ENCODE data around the gene NMRK2.
"Not testable (repeated sequence)": the region's sequence is repeated elsewhere in the genome, so short reads cannot be mapped to it uniquely, and the experiment has no call there.

NMRK2 gene

DNA sequence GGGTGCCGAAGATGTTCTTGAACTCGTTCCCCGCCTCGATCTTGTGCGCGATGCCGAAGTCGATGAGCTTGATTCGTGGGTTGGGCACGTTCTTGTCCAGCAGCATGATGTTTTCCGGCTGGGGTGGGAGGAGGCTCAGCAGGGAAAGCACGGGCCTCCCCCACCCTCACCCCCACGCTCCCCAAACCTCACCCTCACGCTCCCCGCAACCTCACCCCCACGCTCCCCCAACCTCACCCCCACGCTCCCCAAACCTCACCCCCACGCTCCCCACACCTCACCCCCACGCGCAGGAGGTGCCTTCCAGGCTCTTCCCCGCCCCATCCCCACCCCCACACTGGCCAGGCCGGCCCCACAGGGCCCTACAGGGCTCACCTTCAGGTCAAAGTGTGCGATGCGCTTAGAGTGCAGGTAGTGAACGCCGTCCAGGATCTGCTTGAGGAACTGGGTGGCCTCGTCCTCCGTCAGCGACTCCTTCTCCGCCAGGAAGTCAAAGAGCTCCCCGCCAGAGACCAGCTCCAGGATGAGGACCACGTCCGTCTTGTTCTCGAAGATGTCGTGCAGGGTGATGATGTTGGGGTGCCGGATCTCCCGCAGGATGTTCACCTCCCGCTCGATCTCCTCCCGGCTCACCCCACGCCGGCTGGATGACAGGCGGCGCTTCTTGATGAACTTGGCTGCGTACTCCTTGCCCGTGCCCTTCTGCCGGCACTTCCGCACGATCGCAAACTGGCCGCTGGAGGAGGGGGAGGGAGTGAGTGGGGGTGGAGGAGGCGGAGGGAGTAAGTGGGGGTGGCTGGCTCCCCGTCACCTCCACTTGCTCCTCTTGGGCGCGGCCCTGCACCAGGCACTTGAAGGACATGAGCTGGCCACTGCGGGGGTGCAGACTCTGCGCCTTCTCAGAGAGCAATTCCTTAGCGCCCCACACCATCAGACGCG, 31.7 kb downstream of the NMRK2 start:
- H3K9me3 ChIP-seq (ENCODE audit: insufficient read depth, low read depth, low read length): peaks cover 4% of the 10 kb centered on the region
- no peak overlapping the region for H2BK120ac ChIP-seq (ENCODE audit: insufficient read depth, low read length, poor library complexity)
- H3K4me1 ChIP-seq (ENCODE audit: control insufficient read depth in 1 of 2, insufficient read depth in 2 of 2, low read length in 2 of 2): peaks cover 22 to 25% of the 10 kb centered on the region in 2 experiments
- H3K27ac ChIP-seq (ENCODE audit: low read depth, low read length): no peak overlapping the region
- no peak overlapping the region for H2AK5ac ChIP-seq (ENCODE audit: low read length)
- H4K12ac ChIP-seq (ENCODE audit: low read depth, low read length): no peak overlapping the region
- no peak overlapping the region for H3K4me2 ChIP-seq (ENCODE audit: low read length)
- DNase-seq: peak; percentile 77 to 79
- H3K4ac ChIP-seq (ENCODE audit: low read depth, low read length): peak overlapping the region; percentile 4
- H3K79me2 ChIP-seq (ENCODE audit: control insufficient read depth, insufficient read depth, low read length, poor library complexity): peaks cover 25% of the 10 kb centered on the region
- no peaks in the 10 kb centered on the region for H3K27me3 ChIP-seq (ENCODE audit: insufficient read depth, low read length)
- no CpG with 5 or more reads among the region's 60 CpGs for WGBS (ENCODE audit: extremely low coverage, insufficient coverage, insufficient read length)
- no peak overlapping the region for H4K8ac ChIP-seq (ENCODE audit: low read depth, low read length)
- H4K91ac ChIP-seq (ENCODE audit: low read depth, low read length): no peak overlapping the region
- no peak overlapping the region for H3K23ac ChIP-seq (ENCODE audit: low read length)
- peaks cover 77 to 82% of the 10 kb centered on the region in 2 experiments for H3K36me3 ChIP-seq (ENCODE audit: control insufficient read depth in 1 of 2, insufficient read depth in 2 of 2, low read length in 2 of 2)
- peak overlapping the region; percentile 4 for H2BK12ac ChIP-seq (ENCODE audit: low read length)
- H3K79me1 ChIP-seq (ENCODE audit: low read length): peaks cover 13% of the 10 kb centered on the region
- no peak overlapping the region for H3K14ac ChIP-seq (ENCODE audit: low read length)
- H3K9ac ChIP-seq (ENCODE audit: low read length): no peak overlapping the region
- H2BK5ac ChIP-seq (ENCODE audit: low read depth, low read length, poor library complexity): no peak overlapping the region
- H3K4me3 ChIP-seq (ENCODE audit: low read depth, low read length): no peak overlapping the region
- peak overlapping the region; percentile 49 for H3K18ac ChIP-seq (ENCODE audit: low read length)
- H2AFZ ChIP-seq (ENCODE audit: insufficient read depth, low read length, poor library complexity): no peak overlapping the region

DNA sequence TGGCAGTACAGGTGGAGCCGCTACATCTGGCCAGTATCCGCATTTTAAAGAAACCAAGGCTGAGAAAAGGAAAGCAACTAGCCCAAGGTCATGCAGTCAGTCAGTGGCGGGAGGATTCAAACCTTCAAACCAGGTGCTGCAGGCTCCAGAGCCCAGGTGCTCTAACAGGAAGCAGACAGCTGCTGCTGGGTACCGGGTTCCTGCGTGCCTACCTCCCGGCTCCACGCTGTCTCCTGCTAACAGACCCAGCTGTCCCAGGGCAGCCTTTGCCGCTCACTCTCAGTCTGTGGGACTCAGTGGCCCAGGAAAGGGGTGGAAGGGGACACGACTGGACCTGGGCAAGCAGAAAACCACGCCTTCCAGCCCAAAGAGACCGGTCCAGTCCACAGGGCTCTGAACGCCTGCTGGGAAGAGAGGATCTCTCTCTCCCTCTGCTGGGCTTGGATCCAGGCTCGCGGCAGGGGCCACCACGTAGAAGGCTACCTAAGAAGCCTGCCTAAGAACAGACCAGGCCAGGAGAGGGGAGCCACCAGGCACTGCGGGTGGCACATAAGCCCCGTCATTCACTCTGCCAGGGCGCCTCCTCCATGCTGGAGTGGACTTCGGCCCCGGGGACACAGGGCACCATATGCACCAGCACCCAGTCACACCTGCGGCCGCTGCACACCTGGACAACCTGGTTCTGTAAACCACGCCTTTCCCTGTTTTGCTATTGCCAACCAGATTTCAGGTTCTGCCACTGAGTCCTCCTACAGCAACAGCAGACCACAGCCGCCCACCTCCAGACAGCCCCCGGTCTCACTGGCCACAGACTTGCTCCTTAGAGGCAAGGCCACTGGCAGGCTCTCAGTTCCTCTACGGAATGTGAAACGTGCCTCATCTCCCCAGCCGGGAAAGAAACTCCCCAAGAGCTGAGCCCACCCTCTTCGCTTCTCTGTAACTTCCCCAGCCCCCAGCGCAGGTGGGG, 33.5 kb downstream of the NMRK2 start:
- Histone ChIP-seq H3K36me3 (ENCODE audit: control insufficient read depth in 1 of 2, insufficient read depth in 2 of 2, low read length in 2 of 2) (peaks cover 62 to 64% of the 10 kb centered on the region in 2 experiments), H4K8ac (ENCODE audit: low read depth, low read length) (no peak overlapping the region), H3K4me2 (ENCODE audit: low read length) (no peak overlapping the region), H2BK5ac (ENCODE audit: low read depth, low read length, poor library complexity) (no peak overlapping the region), H3K9me3 (ENCODE audit: insufficient read depth, low read depth, low read length) (peaks cover 4% of the 10 kb centered on the region), H2BK12ac (ENCODE audit: low read length) (no peak overlapping the region), H3K4ac (ENCODE audit: low read depth, low read length) (peak overlapping the region; percentile 82), H2BK120ac (ENCODE audit: insufficient read depth, low read length, poor library complexity) (peak overlapping the region; percentile 5), H2AK5ac (ENCODE audit: low read length) (no peak overlapping the region), H3K27me3 (ENCODE audit: insufficient read depth, low read length) (no peaks in the 10 kb centered on the region), H4K12ac (ENCODE audit: low read depth, low read length) (no peak overlapping the region), H3K79me1 (ENCODE audit: low read length) (peaks cover 27% of the 10 kb centered on the region), H3K18ac (ENCODE audit: low read length) (peak overlapping the region; percentile 48), H3K4me1 (ENCODE audit: control insufficient read depth in 1 of 2, insufficient read depth in 2 of 2, low read length in 2 of 2) (peaks cover 25% of the 10 kb centered on the region in 2 experiments), H3K79me2 (ENCODE audit: control insufficient read depth, insufficient read depth, low read length, poor library complexity) (peaks cover 38% of the 10 kb centered on the region), H4K91ac (ENCODE audit: low read depth, low read length) (no peak overlapping the region), H3K4me3 (ENCODE audit: low read depth, low read length) (no peak overlapping the region), H3K9ac (ENCODE audit: low read length) (no peak overlapping the region), H3K23ac (ENCODE audit: low read length) (no peak overlapping the region), H3K27ac (ENCODE audit: low read depth, low read length) (no peak overlapping the region), H2AFZ (ENCODE audit: insufficient read depth, low read length, poor library complexity) (no peak overlapping the region), H3K14ac (ENCODE audit: low read length) (no peak overlapping the region)
- DNase-seq: peak in 1 of 2 donors; percentile 55
- WGBS (ENCODE audit: extremely low coverage, insufficient coverage, insufficient read length): no CpG with 5 or more reads among the region's 30 CpGs

DNA sequence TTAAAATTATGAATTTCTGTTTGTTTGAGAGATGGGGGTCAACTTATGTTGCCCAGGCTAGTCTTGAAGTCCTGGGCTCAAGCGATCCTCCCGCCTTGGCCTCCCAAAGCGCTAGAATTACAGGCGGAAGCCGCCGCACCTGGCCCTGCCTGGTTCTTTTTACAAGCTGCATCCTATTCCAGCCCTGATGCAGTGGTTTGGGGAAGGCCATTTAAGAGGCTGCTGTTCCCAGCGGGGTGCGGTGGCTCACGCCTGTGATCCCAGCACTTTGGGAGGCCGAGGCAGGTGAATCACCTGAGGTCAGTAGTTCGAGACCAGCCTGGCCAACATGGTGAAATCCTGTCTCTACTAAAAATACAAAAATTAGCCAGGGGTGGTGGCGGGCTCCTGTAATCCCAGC, 35.1 kb downstream of the NMRK2 start:
- not testable (repeated sequence) for H2BK120ac ChIP-seq (ENCODE audit: insufficient read depth, low read length, poor library complexity); H4K12ac ChIP-seq (ENCODE audit: low read depth, low read length); DNase-seq; H3K9me3 ChIP-seq (ENCODE audit: insufficient read depth, low read depth, low read length); H2AFZ ChIP-seq (ENCODE audit: insufficient read depth, low read length, poor library complexity); H3K9ac ChIP-seq (ENCODE audit: low read length); H3K27me3 ChIP-seq (ENCODE audit: insufficient read depth, low read length); H2AK5ac ChIP-seq (ENCODE audit: low read length); H3K4me3 ChIP-seq (ENCODE audit: low read depth, low read length); H3K23ac ChIP-seq (ENCODE audit: low read length)
- peak overlapping the region; percentile 66 for H3K27ac ChIP-seq (ENCODE audit: low read depth, low read length)
- peaks cover 38% of the 10 kb centered on the region for H3K79me2 ChIP-seq (ENCODE audit: control insufficient read depth, insufficient read depth, low read length, poor library complexity)
- H4K91ac ChIP-seq (ENCODE audit: low read depth, low read length): peak overlapping the region; percentile 52
- peak overlapping the region; percentile 22 for H2BK5ac ChIP-seq (ENCODE audit: low read depth, low read length, poor library complexity)
- peak overlapping the region; percentile 82 for H3K4ac ChIP-seq (ENCODE audit: low read depth, low read length)
- peak overlapping the region; percentile 50 for H3K4me2 ChIP-seq (ENCODE audit: low read length)
- H3K79me1 ChIP-seq (ENCODE audit: low read length): peaks cover 27% of the 10 kb centered on the region
- peaks cover 25% of the 10 kb centered on the region in 2 experiments for H3K4me1 ChIP-seq (ENCODE audit: control insufficient read depth in 1 of 2, insufficient read depth in 2 of 2, low read length in 2 of 2)
- peak overlapping the region; percentile 82 for H2BK12ac ChIP-seq (ENCODE audit: low read length)
- H3K14ac ChIP-seq (ENCODE audit: low read length): peak overlapping the region; percentile 48
- peak overlapping the region; percentile 43 for H3K18ac ChIP-seq (ENCODE audit: low read length)
- H3K36me3 ChIP-seq (ENCODE audit: control insufficient read depth in 1 of 2, insufficient read depth in 2 of 2, low read length in 2 of 2): peaks cover 50 to 53% of the 10 kb centered on the region in 2 experiments
- no CpG with 5 or more reads among the region's 12 CpGs for WGBS (ENCODE audit: extremely low coverage, insufficient coverage, insufficient read length)
- H4K8ac ChIP-seq (ENCODE audit: low read depth, low read length): peak overlapping the region; percentile 24
